Femur (tissue), 1 donor: ENCODE results near the gene ANKRD33B.
A peak's percentile ranks its signal among the peaks of the same experiment; 100 is the strongest.

ENCODE experiments used
- DNase-seq: peaks from one replicate; pipeline ENCODE4 v3.0.0-alpha.2; 2017

The ANKRD33B gene

GRCh38 chr5:10580531-10581423, 16.9 kb downstream of the ANKRD33B start:
- peak; percentile 12 for DNase-seq

GRCh38 chr5:10581424-10581748, 17.5 kb downstream of the ANKRD33B start:
- no peak for DNase-seq

- DNase-seq, result no peak
Measured at GRCh38 chr5:10581867-10582511, 18.1 kb downstream of the ANKRD33B start.

- DNase-seq, result no peak
Measured at GRCh38 chr5:10582512-10582897, 18.6 kb downstream of the ANKRD33B start.

GRCh38 chr5:10583663-10584572, 20.0 kb downstream of the ANKRD33B start:
- no peak for DNase-seq

- no peak for DNase-seq
Measured at GRCh38 chr5:10584714-10585517, 21.0 kb downstream of the ANKRD33B start.

- no peak for DNase-seq
Measured at GRCh38 chr5:10585518-10585915, 21.6 kb downstream of the ANKRD33B start.

GRCh38 chr5:10586008-10586407, 22.1 kb downstream of the ANKRD33B start:
- no peak for DNase-seq

- DNase-seq, result no peak
Measured at GRCh38 chr5:10586555-10586954, 22.7 kb downstream of the ANKRD33B start.

GRCh38 chr5:10588109-10588775, 24.4 kb downstream of the ANKRD33B start:
- DNase-seq, result no peak

GRCh38 chr5:10588779-10589447, 25.0 kb downstream of the ANKRD33B start:
- no peak for DNase-seq

- no peak for DNase-seq
Measured at GRCh38 chr5:10590226-10590999, 26.5 kb downstream of the ANKRD33B start.

GRCh38 chr5:10591159-10591558, 27.3 kb downstream of the ANKRD33B start:
- no peak for DNase-seq

- no peak for DNase-seq
Measured at GRCh38 chr5:10591966-10592365, 28.1 kb downstream of the ANKRD33B start.

GRCh38 chr5:10592601-10593000, 28.7 kb downstream of the ANKRD33B start:
- no peak for DNase-seq

- DNase-seq, result no peak
Measured at GRCh38 chr5:10593531-10594181, 29.8 kb downstream of the ANKRD33B start.

- DNase-seq, result no peak
Measured at GRCh38 chr5:10594591-10595210, 30.8 kb downstream of the ANKRD33B start.

- no peak for DNase-seq
Measured at GRCh38 chr5:10595293-10595671, 31.4 kb downstream of the ANKRD33B start.

- DNase-seq, result peak; percentile 54
Measured at GRCh38 chr5:10595672-10596309, 31.9 kb downstream of the ANKRD33B start.
